Left lung (tissue), 10 donors: ENCODE data around the gene SYT9. TPM values are rescaled to one million over a fixed set of nuclear protein-coding genes. Genes with fewer than 3 reads are reported as not detected.

ENCODE experiments used
- ATAC-seq: fragments of 200-7000 bp; cut with Tn5 transposase; one replicate; pipeline ENCODE4 v1.9.1; 2020; ENCODE audit warnings: moderate library complexity
- DNase-seq, 4 donors: peaks; one replicate each; pipeline ENCODE4 v3.0.0-alpha.2; 2013 to 2020
- H3K27ac ChIP-seq, 2 donors: fragments of 200-600 bp; sonication (generic) in 1 of 2; one replicate each; pipeline versions ENCODE4 v1.5.0 to v1.8.0; 2020 to 2021
- H3K27me3 ChIP-seq, 2 donors: fragments of 200-600 bp; sonication (generic) in 1 of 2; one replicate each; pipeline versions ENCODE4 v1.5.0 to v1.8.0; 2020 to 2021
- H3K36me3 ChIP-seq, 2 donors: fragments of 200-600 bp; sonication (generic) in 1 of 2; one replicate each; pipeline versions ENCODE4 v1.5.0 to v1.8.0; 2020 to 2021
- H3K4me1 ChIP-seq, 2 donors: fragments of 200-600 bp; one replicate each; pipeline ENCODE4 v1.8.0; 2021
- H3K4me3 ChIP-seq, 2 donors: fragments of 200-600 bp; sonication (generic) in 1 of 2; one replicate each; pipeline versions ENCODE4 v1.5.0 to v1.8.0; 2020 to 2021; ENCODE audit warnings: mild to moderate bottlenecking in 1 of 2
- H3K9me3 ChIP-seq, 2 donors: fragments of 200-600 bp; sonication (generic) in 1 of 2; one replicate each; pipeline versions ENCODE4 v1.5.0 to v1.8.0; 2020 to 2021
- CTCF ChIP-seq, 2 donors: fragments of 200-600 bp; sonication (generic) in 1 of 2; IDR thresholded peaks; one replicate each; pipeline versions ENCODE4 v1.5.0 to v1.8.0; 2021; ENCODE audit warnings: antibody characterized with exemption in 2 of 2
- intact Hi-C, 2 donors: fragments of 100-400 bp; cut with DNase I; formaldehyde crosslinking; loops; one replicate each; pipeline versions ENCODE4 v1.11.2 to v1.14.2; 2022
- polyA plus RNA-seq, 6 donors: library from polyadenylated mRNA; unstranded; fragments of 120-200 nt; gene quantifications; one replicate each; pipeline ENCODE4 v1.2.1, GENCODE V29; 2013; ENCODE audit not compliant: insufficient read length in 6 of 6
- total RNA-seq, 2 donors: library from RNA; stranded (reverse); fragmentation: NEBNext Ultra II Directional; extraction: Animal tissue kit (Norgen Biotek cat#: 25700); gene quantifications; one replicate each; pipeline ENCODE4 v1.2.1, GENCODE V29; 2021
- donor health status: DM: no; HTN: yes; CAD: no.
- donor health status: DM: no; HTN: no; CAD: no.

Gene SYT9
- total and polyA plus RNA-seq, 8 donors = 0.10 to 0.20 (median 0.11) TPM; not detected in 1

- H3K4me1 ChIP-seq = no peaks in the 10 kb centered on the region
- H3K4me3 ChIP-seq = no peak overlapping the region
- H3K27ac ChIP-seq = no peak overlapping the region
- TF ChIP-seq CTCF (IDR thresholded peaks at IDR 0.05) = no peak
- H3K9me3 ChIP-seq = no peaks in the 10 kb centered on the region
- no peak for ATAC-seq
- H3K27me3 ChIP-seq = peaks cover 0 to 10% of the 10 kb centered on the region in 2 donors
- H3K36me3 ChIP-seq = no peaks in the 10 kb centered on the region
- no peak for DNase-seq
- intact Hi-C loops = no loop called here
Observed at GRCh38 chr11:7219491-7219890, 32.2 kb upstream of the SYT9 start.

GRCh38 chr11:7220636-7221035, 31.1 kb upstream of the SYT9 start:
- Histone ChIP-seq H3K9me3 (no peaks in the 10 kb centered on the region), H3K36me3 (no peaks in the 10 kb centered on the region), H3K4me3 (no peak overlapping the region), H3K4me1 (no peaks in the 10 kb centered on the region), H3K27ac (no peak overlapping the region), H3K27me3 (peaks cover 0 to 10% of the 10 kb centered on the region in 2 donors)
- no peak for DNase-seq
- intact Hi-C loops = no loop called here
- ATAC-seq = no peak
- no peak for TF ChIP-seq CTCF (IDR thresholded peaks at IDR 0.05)

GRCh38 chr11:7222619-7223018, 29.1 kb upstream of the SYT9 start:
- ATAC-seq (no peak), DNase-seq (peak in 1 of 4 donors; percentile 1)
- no peaks in the 10 kb centered on the region for H3K9me3 ChIP-seq
- no peaks in the 10 kb centered on the region for H3K4me1 ChIP-seq
- H3K27me3 ChIP-seq = peaks cover 0 to 10% of the 10 kb centered on the region in 2 donors
- no peak for TF ChIP-seq CTCF (IDR thresholded peaks at IDR 0.05)
- no peaks in the 10 kb centered on the region for H3K36me3 ChIP-seq
- H3K4me3 ChIP-seq = no peak overlapping the region
- no peak overlapping the region for H3K27ac ChIP-seq
- intact Hi-C loops = no loop called here

- Histone ChIP-seq H3K36me3 (no peaks in the 10 kb centered on the region), H3K9me3 (no peaks in the 10 kb centered on the region), H3K27ac (no peak overlapping the region), H3K27me3 (peaks cover 0 to 22% of the 10 kb centered on the region in 2 donors), H3K4me1 (no peaks in the 10 kb centered on the region), H3K4me3 (no peak overlapping the region)
- DNase-seq = no peak
- no peak for ATAC-seq
- intact Hi-C loops = no loop called here
- TF ChIP-seq CTCF (IDR thresholded peaks at IDR 0.05) = no peak
Observed at GRCh38 chr11:7239877-7240276, 11.8 kb upstream of the SYT9 start.

- Histone ChIP-seq H3K27ac (no peak overlapping the region), H3K4me1 (no peaks in the 10 kb centered on the region), H3K4me3 (no peak overlapping the region), H3K27me3 (peaks cover 0 to 11% of the 10 kb centered on the region in 2 donors), H3K36me3 (no peaks in the 10 kb centered on the region), H3K9me3 (no peaks in the 10 kb centered on the region)
- ATAC-seq (no peak), DNase-seq (no peak)
- intact Hi-C loops = no loop called here
- no peak for TF ChIP-seq CTCF (IDR thresholded peaks at IDR 0.05)
Observed at GRCh38 chr11:7245341-7245740, 6.4 kb upstream of the SYT9 start.
